ENCODE measurements around the gene ANKS6.

DNA sequence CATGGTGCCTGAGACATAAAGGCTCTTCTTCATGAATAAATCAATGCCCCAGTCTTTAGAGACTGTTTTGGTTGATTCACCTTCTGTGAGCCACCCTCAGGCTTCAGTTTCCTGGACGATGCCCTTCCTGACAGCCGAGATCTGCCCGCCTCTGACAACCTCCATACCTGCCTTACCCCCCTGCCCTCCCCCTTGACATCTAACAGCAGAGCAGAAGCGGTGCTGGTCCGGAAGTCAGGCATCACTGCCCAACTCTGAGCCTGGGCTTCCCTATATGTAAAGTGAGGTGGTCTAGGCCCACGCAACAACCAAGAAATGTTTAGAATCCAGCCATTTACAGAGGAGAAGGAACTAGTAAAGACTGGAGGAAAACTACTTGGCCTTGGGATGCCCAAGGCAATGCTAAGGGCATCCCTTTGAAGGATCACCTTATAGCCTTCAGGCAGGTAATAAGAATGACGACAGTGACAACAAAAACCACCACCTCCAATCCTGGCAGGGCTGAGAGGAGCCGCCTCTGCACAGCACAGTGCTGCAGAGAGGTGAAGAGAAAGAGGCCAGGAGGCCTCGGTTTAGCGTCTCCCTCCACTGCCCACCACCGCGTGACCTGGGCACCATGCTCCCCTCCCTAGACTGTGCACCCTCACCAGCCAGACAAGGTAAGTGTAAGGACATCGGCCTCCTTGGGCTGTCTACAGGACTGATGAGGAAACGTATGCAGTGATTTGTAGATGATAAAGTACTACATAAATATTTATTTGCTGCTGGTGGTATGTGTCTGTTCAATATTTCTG lies 52.3 kb downstream of the ANKS6 start:
- no peak for TF ChIP-seq CTCF (IDR thresholded peaks at IDR 0.05 in 8 of 11, conservative IDR thresholded peaks at IDR 0.05 in 3 of 11)
- no peak for TF ChIP-seq POLR2A (IDR thresholded peaks at IDR 0.05)

Data from spleen (tissue), 7 donors.